ENCODE results near the gene IFIT1.
A peak's percentile ranks its signal among the peaks of the same experiment; 100 is the strongest.
"Not testable (repeated sequence)": the region's sequence is repeated elsewhere in the genome, so short reads cannot be mapped to it uniquely, and the experiment has no call there.

Gene IFIT1, protein sequence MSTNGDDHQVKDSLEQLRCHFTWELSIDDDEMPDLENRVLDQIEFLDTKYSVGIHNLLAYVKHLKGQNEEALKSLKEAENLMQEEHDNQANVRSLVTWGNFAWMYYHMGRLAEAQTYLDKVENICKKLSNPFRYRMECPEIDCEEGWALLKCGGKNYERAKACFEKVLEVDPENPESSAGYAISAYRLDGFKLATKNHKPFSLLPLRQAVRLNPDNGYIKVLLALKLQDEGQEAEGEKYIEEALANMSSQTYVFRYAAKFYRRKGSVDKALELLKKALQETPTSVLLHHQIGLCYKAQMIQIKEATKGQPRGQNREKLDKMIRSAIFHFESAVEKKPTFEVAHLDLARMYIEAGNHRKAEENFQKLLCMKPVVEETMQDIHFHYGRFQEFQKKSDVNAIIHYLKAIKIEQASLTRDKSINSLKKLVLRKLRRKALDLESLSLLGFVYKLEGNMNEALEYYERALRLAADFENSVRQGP

GRCh38 chr10:89391907-89392756, at the start of gene IFIT1:
TSS of gene IFIT1 (plus strand) at chr10:89392623. CDS start at chr10:89392713, 90 bp downstream.
- DNase-seq = peak; percentile 79 to 94

DNA sequence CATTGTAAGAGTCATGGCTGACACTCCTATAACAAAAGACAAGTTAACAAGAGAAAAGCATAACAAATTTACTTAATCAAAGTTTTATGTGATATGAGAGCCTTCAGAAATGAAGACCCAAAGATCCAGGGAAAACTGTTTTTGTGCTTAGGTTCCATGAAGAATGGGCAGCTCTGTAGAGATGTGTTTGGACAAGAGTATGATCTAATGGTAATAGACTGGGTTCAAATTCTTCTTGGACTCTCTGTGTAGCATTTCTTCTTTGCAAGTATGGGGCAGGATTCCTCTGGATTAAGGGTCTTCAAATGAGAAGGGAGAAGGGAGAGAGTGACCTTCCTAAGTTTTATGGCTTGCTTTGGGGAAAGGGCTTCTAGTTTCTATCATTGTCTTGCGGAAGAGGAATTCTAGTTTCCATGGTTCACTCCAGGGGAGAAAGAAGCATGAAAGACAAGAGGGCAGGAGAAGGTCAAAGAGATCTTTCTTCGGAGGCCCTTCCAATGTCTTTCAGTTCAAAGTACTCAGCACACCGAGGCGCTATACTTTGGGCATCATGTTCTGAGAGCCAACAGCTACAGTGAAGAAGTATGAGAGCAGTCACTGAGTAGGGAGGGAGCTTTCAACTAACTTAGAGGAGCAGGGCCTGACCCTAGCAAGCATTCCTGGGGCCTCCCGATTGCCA, 49.2 kb upstream of the IFIT1 start:
- DNase-seq = no peak

DNA sequence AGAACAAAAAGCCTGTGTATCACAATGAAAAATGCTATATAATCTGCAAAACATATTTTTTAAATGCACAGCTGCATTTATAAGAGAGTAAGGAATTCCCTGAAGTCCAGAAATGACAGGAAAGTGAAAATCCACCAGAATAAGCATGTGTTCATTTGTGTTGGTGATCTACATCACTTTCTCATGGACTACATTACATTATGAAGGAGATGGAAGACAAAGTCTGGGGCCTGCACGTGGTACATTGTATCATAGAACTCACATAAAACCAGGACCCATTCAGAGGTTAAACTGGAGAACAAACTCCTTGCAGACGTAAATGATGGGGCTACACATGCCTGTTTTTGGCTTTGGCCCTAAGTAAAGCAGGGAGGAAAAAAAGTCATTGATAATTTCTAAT, 48.3 kb upstream of the IFIT1 start:
- no peak for DNase-seq

- no peak for DNase-seq
These were observed 46.9 kb upstream of the IFIT1 start for GRCh38 chr10:89345367-89346000.

DNA sequence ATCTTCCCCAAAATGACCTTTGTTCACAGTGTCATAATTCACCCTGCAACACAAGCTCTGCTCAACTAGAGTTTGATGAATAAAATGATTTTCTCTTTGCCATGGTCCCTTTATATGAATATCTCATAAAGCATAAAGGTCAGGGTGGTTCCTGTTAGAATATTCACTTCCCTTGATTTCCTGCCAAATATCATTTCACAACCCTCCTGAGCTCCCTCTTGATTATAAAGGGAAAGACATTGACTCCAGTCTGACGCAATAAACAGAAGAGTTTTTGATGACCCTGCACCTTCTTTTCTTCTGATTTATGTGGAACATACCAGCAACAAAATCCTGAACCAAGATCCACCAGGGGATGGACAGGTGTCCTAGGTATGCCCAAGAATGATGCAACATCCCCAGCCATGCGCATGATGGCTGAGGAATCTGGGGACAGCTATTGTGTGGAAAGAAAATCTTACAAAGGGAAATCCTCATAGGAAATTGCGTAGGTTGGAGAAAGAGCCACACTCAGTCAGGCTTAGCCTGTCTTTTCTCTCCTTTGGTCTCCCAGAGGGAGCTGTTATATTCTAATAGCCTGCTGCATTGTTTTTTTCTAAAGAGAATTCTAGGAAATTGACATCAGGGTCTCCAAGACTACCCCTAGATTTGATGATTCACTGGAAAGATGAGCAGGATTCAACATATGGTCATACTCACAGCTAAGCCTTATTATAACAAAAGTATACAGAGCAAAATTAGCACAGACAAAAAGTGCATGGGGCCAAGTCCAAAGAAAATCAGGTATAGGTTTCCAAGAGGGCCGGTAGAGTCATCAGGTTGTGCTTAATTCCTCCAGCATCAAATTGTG, 45.8 kb upstream of the IFIT1 start:
- no peak for DNase-seq

DNA sequence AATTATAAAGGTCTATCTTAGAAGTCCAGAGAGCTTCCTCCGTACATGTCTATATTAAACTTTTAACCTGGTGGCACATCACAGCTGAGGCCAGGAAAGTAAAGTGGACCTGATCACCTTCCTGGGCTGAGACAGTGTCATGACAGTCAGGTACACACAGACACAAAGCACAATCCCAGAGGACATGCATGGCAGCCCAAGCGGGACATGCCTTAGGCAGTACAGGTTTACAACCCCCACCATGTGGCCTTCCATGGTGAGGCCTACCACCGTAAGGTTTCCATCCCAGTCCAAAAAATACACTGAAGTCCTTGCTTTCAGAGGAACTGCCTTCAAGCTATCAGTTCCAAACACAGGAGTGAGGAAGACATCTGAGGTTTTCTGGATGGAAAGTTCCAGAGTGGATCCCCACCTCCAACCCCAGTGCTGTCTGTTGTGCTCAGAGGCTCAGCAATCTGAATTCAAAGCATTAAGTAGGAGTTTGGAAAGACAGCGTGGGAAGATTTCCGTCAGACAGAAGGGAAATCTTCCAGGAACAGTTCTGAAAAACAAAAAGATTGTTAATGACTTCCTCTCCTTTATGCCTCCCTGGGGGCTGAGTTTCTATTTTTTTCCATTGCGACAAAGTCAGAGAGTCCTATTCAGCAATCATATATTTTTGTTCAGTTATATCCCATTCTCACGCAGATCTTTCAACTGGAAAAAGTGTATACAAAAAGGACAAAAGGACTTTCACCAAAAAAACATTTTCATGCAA, 44.5 kb upstream of the IFIT1 start:
- no peak for DNase-seq

DNA sequence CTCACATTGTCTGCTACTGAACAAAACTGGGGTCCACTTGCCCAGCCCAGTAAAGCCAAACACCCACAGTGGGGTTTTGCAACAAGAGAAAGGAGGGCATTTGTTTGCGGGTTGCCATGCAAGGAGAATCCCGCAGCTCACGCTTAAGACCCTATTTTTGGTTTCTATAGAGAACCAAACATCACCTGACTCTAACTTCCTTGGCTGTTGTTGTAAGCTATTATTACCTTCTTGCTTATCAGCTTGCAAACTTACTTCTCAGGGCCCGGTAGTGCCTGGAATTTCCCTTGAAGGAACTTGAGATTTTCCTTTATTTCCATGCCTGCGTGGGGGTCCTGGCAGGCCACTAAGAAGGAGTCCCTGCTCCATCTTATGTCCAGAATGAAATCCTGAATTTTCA, 43.9 kb upstream of the IFIT1 start:
- no peak for DNase-seq

DNA sequence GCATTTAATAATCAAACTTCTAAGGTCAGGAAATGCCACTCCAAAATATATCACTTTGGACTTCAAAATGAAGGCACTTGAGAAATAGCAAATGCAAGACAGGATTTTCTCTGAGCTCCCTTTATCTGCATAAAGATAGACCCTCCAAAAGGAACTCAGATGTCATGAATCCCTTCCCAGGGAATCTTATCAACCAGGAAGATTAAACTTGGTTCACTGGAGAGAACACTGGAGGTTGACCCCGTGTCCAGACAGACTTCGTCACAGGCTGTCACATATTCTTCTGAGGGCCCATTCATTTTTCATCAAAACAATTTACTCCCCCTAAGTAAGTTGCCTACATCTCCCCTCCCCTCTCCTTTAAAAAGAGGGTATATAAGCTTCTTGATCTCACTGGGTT, 43.4 kb upstream of the IFIT1 start:
- no peak for DNase-seq

GRCh38 chr10:89350631-89351315, 41.6 kb upstream of the IFIT1 start:
- not testable (repeated sequence) for DNase-seq

- no peak for DNase-seq
These were observed 41.0 kb upstream of the IFIT1 start for GRCh38 chr10:89351412-89351779.

DNA sequence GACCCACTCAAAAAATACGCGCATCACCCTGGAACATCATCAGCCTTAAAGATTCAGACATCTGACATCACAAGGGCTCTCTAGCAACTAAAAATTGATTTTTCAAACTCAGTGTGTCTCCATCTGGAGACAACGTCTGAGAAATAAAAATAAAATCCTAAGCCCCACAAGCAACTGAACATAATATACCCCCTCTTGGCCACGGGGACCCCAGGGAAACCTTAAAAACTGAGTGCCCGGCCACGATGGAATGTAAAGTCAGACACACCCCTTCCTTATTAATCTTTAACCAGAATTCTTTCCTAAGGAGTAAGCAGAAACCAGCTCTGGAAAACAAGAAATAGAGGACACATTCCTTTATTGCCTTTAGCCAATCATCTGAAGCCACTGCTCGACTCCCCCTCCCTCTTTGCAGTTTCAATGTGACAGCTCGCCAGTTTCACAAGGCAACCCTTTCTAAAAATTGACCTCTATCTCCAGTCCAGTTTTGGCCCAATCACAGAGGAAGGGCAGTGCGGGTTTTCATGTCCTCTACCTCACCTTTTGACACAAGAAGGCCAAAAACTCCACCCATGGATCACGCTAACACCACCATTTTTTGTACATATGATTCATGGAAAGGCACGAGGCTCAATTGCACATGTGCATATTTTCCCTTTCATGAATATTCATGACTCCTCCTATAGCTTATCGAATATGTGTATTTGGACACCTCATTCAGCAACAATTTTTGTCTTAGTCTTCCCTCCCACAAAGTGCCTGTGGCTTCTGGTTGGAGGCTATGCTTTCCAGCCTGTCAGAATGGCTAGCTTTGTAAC, 40.4 kb upstream of the IFIT1 start:
- no peak for DNase-seq

DNA sequence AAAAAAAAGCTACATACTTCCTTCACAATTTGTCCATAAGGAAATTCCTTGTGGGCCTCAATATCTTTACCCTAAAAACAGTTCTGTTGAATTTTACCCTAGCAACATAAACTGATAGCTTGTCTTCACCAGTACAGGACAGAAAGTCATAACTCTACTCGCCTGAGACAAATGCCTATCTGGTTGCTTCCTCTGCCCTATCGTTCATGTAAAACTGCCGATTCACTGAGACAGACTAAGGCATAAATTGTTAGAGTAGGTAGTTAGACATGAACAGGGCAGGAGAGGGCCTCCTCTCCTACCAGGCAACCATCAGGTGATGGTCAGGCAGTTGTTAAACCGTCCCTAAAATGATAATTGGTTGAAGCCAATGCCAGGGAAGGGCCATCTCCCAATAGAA, 39.6 kb upstream of the IFIT1 start:
- no peak for DNase-seq

- no peak for DNase-seq
These were observed 37.0 kb upstream of the IFIT1 start for GRCh38 chr10:89355394-89355931.

DNA sequence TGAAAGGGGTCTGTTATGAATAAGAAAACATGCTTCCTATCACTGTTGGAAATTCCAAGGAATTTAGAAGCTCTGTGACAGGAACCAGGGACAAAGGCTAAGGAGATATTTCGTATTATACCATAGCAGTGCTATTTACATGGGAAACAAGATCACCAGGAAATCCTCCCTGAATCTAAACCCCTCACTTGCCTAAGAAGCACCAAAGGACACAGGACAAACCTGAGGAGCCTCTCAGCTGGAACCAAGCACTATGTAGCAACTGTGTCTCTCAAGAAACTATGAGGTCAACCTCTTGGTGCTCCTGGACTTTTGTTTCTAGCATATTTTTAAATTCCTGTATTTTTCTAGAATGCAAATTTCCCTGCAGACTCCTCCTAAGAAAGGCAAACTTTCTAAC, 35.3 kb upstream of the IFIT1 start:
- no peak for DNase-seq

- no peak for DNase-seq
These were observed 34.4 kb upstream of the IFIT1 start for GRCh38 chr10:89357975-89358374.

DNA sequence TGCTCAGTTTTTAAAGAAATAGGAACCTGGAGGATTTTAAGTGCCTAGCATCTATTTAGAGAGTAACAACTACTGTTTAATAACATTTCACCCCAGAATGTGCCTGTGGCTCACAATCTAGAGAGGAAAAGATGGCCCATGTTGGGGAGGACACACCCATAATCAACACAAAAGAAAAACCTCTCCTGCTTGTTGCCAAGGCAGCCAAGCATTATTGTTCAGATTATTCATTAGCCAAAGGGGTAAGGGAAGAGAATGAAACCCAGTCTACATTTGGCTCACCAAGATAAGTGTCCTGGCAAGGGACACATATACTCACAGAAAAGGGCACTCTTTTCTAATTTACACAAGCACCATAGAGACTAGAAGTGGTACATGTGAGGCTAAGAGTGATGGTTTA, 32.3 kb upstream of the IFIT1 start:
- DNase-seq = no peak

DNA sequence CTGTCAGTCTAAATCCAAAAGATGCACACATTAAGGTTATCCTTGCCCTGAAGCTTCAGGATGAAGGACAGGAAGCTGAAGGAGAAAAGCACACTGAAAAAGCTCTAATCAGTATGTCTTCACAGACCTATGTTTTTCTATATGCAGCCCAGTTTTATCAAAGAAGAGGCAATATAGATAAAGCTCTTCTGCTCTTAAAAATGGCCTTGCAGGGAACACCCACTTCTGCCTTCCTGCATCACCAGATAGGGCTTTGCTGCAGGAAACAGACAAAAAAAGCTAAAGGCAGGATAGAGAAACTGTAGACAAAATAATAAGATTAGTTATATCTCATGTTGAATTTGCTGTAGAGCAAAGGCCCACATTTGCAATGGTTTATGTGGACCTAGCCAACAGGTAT, 29.5 kb upstream of the IFIT1 start:
- no peak for DNase-seq

- DNase-seq = no peak
These were observed 28.5 kb upstream of the IFIT1 start for GRCh38 chr10:89363729-89364442.

GRCh38 chr10:89364531-89364930, 27.9 kb upstream of the IFIT1 start:
- no peak for DNase-seq

All from CD4-positive, alpha-beta T cell treated with Interferon alpha-2 for 1 hour (primary cell).